Fibroblast of lung (primary cell): ENCODE results near the gene DOC2A. TPM values are rescaled to one million over a fixed set of nuclear protein-coding genes. Genes with fewer than 3 reads are reported as not detected.
A peak's percentile ranks its signal among the peaks of the same experiment; 100 is the strongest.

ENCODE experiments used
- DNase-seq, 2 donors: peaks; one replicate each; pipeline versions ENCODE4 v3.0.0 to v3.0.0-alpha.2; 2010; ENCODE audit warnings: low read depth in 2 of 2
- H2AFZ ChIP-seq: 2 replicates; pipeline ENCODE4 v1.5.1; 2012; ENCODE audit warnings: low read length, control low read depth, inconsistent platforms
- H3K27ac ChIP-seq: 2 replicates; pipeline ENCODE4 v1.5.1; 2011; ENCODE audit warnings: low read length, control low read depth; ENCODE audit not compliant: insufficient read depth
- H3K27me3 ChIP-seq: 2 replicates; pipeline ENCODE4 v1.5.1; 2011; ENCODE audit warnings: mild to moderate bottlenecking, low read length; ENCODE audit not compliant: control insufficient read depth, insufficient read depth
- H3K36me3 ChIP-seq: 2 replicates; pipeline ENCODE4 v1.5.1; 2011; ENCODE audit warnings: low read length; ENCODE audit not compliant: control insufficient read depth, insufficient read depth
- H3K4me1 ChIP-seq: 2 replicates; pipeline ENCODE4 v1.5.1; 2011; ENCODE audit warnings: low read length; ENCODE audit not compliant: control insufficient read depth, insufficient read depth; ENCODE audit errors: extremely low read depth
- H3K4me2 ChIP-seq: 2 replicates; pipeline ENCODE4 v1.5.1; 2011; ENCODE audit warnings: low read length, control low read depth; ENCODE audit not compliant: insufficient read depth; ENCODE audit errors: extremely low read depth
- H3K4me3 ChIP-seq, 4 experiments: fragments of 200-600 bp in 1 of 4; sonication (generic) in 1 of 4; replicated peaks in 1 of 4; 2 replicates each; pipeline ENCODE4 v1.5.1; 2011 to 2016; ENCODE audit warnings: low read length in 4 of 4, low read depth in 3 of 4, mild to moderate bottlenecking in 3 of 4, control low read depth in 2 of 4, inconsistent platforms in 1 of 4, mixed read lengths in 1 of 4; ENCODE audit not compliant: insufficient read depth in 1 of 4; ENCODE audit errors: control extremely low read depth in 1 of 4
- H3K79me2 ChIP-seq: 2 replicates; pipeline ENCODE4 v1.5.1; 2012; ENCODE audit warnings: mild to moderate bottlenecking, low read length, inconsistent platforms; ENCODE audit not compliant: control insufficient read depth, insufficient read depth
- H3K9ac ChIP-seq: 2 replicates; pipeline ENCODE4 v1.5.1; 2011; ENCODE audit warnings: mild to moderate bottlenecking, low read length, control low read depth; ENCODE audit not compliant: insufficient read depth
- H3K9me3 ChIP-seq: 2 replicates; pipeline ENCODE4 v1.5.1; 2012; ENCODE audit warnings: low read depth, low read length; ENCODE audit not compliant: control insufficient read depth, insufficient read depth
- H4K20me1 ChIP-seq: 2 replicates; pipeline ENCODE4 v1.5.1; 2011; ENCODE audit warnings: low read length; ENCODE audit not compliant: control insufficient read depth, insufficient read depth; ENCODE audit errors: extremely low read depth
- EZH2 ChIP-seq: IDR thresholded peaks from 2 replicates; pipeline ENCODE4 v1.5.1; 2012; ENCODE audit warnings: low read length, control low read depth, mild to moderate bottlenecking; ENCODE audit errors: missing control alignments
- polyA plus RNA-seq, 2 donors: library from polyadenylated mRNA; depleted of rRNA in 1 of 2; stranded (reverse) in 1 of 2; unstranded in 1 of 2; fragments of >200 nt; gene quantifications; 2 replicates each; pipeline ENCODE4 v1.2.1, GENCODE V29; 2011 to 2012; ENCODE audit warnings: missing spikeins in 1 of 2
- total RNA-seq: library from RNA; depleted of rRNA; stranded (reverse); fragments of >200 nt; gene quantifications from 2 replicates; pipeline ENCODE4 v1.2.1, GENCODE V29; 2014
- TF ChIP-seq, protein P1 (sequence below), 2 donors: IDR thresholded peaks in 1 of 2; conservative IDR thresholded peaks in 1 of 2; 1 replicate in 1 of 2; 2 replicates in 1 of 2; pipeline ENCODE4 v1.5.1; 2011 to 2012; ENCODE audit warnings: low read length in 2 of 2, control low read depth in 1 of 2, inconsistent platforms in 1 of 2, low read depth in 1 of 2, mild to moderate bottlenecking in 1 of 2

Gene DOC2A
- total and polyA plus RNA-seq, 2 donors (not counting 1 experiment from before 2014, with no cell fraction given): 0.03 to 0.33 TPM

DNA sequence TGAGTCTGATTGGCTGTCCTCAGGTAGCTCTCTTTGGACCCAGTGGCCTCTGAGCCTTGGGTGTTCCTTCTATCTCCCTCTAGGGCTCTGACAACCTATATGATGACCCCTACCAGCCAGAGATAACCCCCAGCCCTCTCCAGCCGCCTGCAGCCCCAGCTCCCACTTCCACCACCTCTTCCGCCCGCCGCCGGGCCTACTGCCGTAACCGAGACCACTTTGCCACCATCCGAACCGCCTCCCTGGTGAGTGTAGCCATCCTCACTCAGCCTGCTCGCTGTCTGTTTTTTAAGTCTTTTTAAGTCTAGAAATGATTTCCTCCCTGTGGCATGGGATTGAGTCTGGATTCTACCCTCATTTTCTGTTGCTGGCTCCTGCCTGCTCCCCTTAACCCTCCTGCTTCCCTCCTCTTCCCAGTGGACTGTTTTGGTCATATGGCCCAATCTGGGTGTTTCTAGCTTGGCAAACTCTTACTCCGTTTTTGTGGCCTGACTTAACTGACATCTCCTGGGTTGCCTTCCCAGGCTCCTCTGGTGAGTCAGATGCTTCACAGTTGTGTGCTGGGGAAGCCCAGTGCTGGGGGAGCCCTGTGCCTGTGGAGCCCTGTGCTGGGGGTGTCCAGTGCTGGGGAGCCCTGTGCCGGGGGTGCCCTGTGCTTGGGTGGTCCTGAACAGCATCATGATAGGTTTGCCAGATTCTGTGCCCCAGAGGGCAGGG lies 27.2 kb downstream of the DOC2A start:
- TF ChIP-seq, protein P1, sequence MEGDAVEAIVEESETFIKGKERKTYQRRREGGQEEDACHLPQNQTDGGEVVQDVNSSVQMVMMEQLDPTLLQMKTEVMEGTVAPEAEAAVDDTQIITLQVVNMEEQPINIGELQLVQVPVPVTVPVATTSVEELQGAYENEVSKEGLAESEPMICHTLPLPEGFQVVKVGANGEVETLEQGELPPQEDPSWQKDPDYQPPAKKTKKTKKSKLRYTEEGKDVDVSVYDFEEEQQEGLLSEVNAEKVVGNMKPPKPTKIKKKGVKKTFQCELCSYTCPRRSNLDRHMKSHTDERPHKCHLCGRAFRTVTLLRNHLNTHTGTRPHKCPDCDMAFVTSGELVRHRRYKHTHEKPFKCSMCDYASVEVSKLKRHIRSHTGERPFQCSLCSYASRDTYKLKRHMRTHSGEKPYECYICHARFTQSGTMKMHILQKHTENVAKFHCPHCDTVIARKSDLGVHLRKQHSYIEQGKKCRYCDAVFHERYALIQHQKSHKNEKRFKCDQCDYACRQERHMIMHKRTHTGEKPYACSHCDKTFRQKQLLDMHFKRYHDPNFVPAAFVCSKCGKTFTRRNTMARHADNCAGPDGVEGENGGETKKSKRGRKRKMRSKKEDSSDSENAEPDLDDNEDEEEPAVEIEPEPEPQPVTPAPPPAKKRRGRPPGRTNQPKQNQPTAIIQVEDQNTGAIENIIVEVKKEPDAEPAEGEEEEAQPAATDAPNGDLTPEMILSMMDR (conservative IDR thresholded peaks at IDR 0.05 in 1 of 2, IDR thresholded peaks at IDR 0.05 in 1 of 2; ENCODE audit: low read depth in 1 of 2, low read length in 2 of 2): no peak
- TF ChIP-seq EZH2: no peak
- DNase-seq: peak in 1 of 2 donors; percentile 51
- H3K36me3 ChIP-seq: peaks cover 55% of the 10 kb centered on the region

GRCh38 chr16:29982560-29983419 lies 28.0 kb downstream of the DOC2A start:
- H3K27ac ChIP-seq: no peak overlapping the region
- peaks cover 61% of the 10 kb centered on the region for H3K36me3 ChIP-seq
- no peaks in the 10 kb centered on the region for H3K27me3 ChIP-seq
- no peaks in the 10 kb centered on the region for H3K9me3 ChIP-seq
- no peaks in the 10 kb centered on the region for H3K4me1 ChIP-seq
- peaks cover 8% of the 10 kb centered on the region for H3K79me2 ChIP-seq
- no peak overlapping the region for H3K9ac ChIP-seq
- H3K4me3 ChIP-seq: no peak overlapping the region
- DNase-seq: no peak
- no peak overlapping the region for H3K4me2 ChIP-seq
- TF ChIP-seq, protein P1 (conservative IDR thresholded peaks at IDR 0.05 in 1 of 2, IDR thresholded peaks at IDR 0.05 in 1 of 2; ENCODE audit: low read depth in 1 of 2, low read length in 2 of 2): no peak
- TF ChIP-seq EZH2: no peak
- H4K20me1 ChIP-seq: no peaks in the 10 kb centered on the region
- H2AFZ ChIP-seq: no peak overlapping the region

More for the DNA sequence above, 27.2 kb downstream of the DOC2A start:
- Histone ChIP-seq H3K79me2 (no peaks in the 10 kb centered on the region), H4K20me1 (no peaks in the 10 kb centered on the region), H3K9ac (no peak overlapping the region), H2AFZ (no peak overlapping the region), H3K27ac (no peak overlapping the region), H3K4me1 (no peaks in the 10 kb centered on the region), H3K4me3 (no peak overlapping the region), H3K9me3 (no peaks in the 10 kb centered on the region), H3K4me2 (no peak overlapping the region), H3K27me3 (no peaks in the 10 kb centered on the region)

- no peak for DNase-seq
- H3K4me3 ChIP-seq: no peak overlapping the region
- H3K27ac ChIP-seq: no peak overlapping the region
- H3K27me3 ChIP-seq: no peaks in the 10 kb centered on the region
- peaks cover 48% of the 10 kb centered on the region for H3K79me2 ChIP-seq
- H2AFZ ChIP-seq: no peak overlapping the region
- no peak overlapping the region for H3K9ac ChIP-seq
- H4K20me1 ChIP-seq: peaks cover 3% of the 10 kb centered on the region
- peaks cover 9% of the 10 kb centered on the region for H3K4me1 ChIP-seq
- TF ChIP-seq EZH2: no peak
- H3K36me3 ChIP-seq: peaks cover 35% of the 10 kb centered on the region
- H3K4me2 ChIP-seq: no peak overlapping the region
- H3K9me3 ChIP-seq: no peaks in the 10 kb centered on the region
These were observed 32.1 kb downstream of the DOC2A start for GRCh38 chr16:29978564-29979270.
